ENCODE data around the gene OSBPL3. TPM values are rescaled to one million over a fixed set of nuclear protein-coding genes. Genes with fewer than 3 reads are reported as not detected.

The OSBPL3 gene
- polyA plus RNA-seq, 3 donors, result 2.6 to 9.2 (median 3.7) TPM

GRCh38 chr7:24777806-24778205 lies 202.2 kb downstream of the OSBPL3 start:
- no peak overlapping the region for H3K4me2 ChIP-seq (replicated peaks; ENCODE audit: extremely low read depth, low read length, poor library complexity, severe bottlenecking)
- H3K9me3 ChIP-seq (replicated peaks in 1 of 2; ENCODE audit: control insufficient read depth in 1 of 2, insufficient read depth in 1 of 2, low read length in 2 of 2), result no peaks in the 10 kb centered on the region
- no peak for TF ChIP-seq CTCF (IDR thresholded peaks at IDR 0.05)
- intact Hi-C loops (cut with micrococcal nuclease), result no loop called here
- H3K27ac ChIP-seq (ENCODE audit: low read depth in 1 of 2, low read length in 2 of 2), result no peak overlapping the region
- Mint-ChIP-seq H3K4me1 (peaks cover 37% of the 10 kb centered on the region), H3K27me3 (ENCODE audit: low read depth in 3 of 3) (peaks cover 0 to 4% (median 3%) of the 10 kb centered on the region in 3 donors), H3K9me3 (no peaks in the 10 kb centered on the region), H3K4me3 (no peak overlapping the region), H3K27ac (peak overlapping the region in 6 of 7 donors; percentile 75 to 98 (median 81)), H3K36me3 (peaks cover 2 to 5% of the 10 kb centered on the region in 2 donors)
- WGBS (ENCODE audit: insufficient coverage), result 86% methylated on average over 1 of the region's 3 CpGs
- no peak overlapping the region for H3K9ac ChIP-seq (ENCODE audit: insufficient read depth, low read length, poor library complexity, severe bottlenecking)
- no peaks in the 10 kb centered on the region for H3K36me3 ChIP-seq (replicated peaks in 1 of 2; ENCODE audit: control insufficient read depth in 1 of 2, insufficient read depth in 2 of 2, low read length in 2 of 2)
- no peaks in the 10 kb centered on the region for H3K79me2 ChIP-seq (ENCODE audit: insufficient read depth, low read length)
- peaks cover 38 to 39% of the 10 kb centered on the region in 2 donors for H3K4me1 ChIP-seq (ENCODE audit: control insufficient read depth in 1 of 2, insufficient read depth in 2 of 2, low read length in 2 of 2)
- no peak for DNase-seq
- H3K27me3 ChIP-seq (ENCODE audit: control insufficient read depth in 2 of 2, insufficient read depth in 2 of 2, low read length in 2 of 2), result no peaks in the 10 kb centered on the region
- peak overlapping the region; percentile 26 for H2AFZ ChIP-seq (ENCODE audit: insufficient read depth, low read depth, low read length, poor library complexity, severe bottlenecking)
- H4K20me1 ChIP-seq (ENCODE audit: insufficient read depth, low read length), result no peaks in the 10 kb centered on the region
- H3K4me3 ChIP-seq (replicated peaks in 1 of 3; ENCODE audit: low read depth in 2 of 3, low read length in 3 of 3), result no peak overlapping the region

DNA sequence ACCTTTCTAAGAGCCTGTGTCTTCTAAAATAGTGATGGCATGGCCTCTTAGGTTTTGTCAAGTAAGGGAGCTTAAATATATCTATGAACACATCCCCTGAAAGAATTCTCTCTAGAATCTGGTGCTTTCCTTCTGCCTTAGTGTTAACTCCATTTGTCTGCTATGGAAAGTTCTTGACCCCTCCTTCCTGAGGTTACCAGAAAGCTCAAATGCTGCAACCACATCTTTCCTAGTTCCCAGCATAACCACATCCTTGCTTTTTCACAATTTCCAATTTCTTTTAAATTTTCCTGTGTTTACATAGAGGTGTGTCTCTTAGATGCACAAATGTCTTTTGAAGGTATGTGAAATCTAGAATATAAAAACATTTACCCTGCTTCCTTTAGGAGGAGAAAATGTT lies 206.3 kb downstream of the OSBPL3 start:
- H3K27ac Mint-ChIP-seq, result no peak overlapping the region

More for the DNA sequence above, 206.3 kb downstream of the OSBPL3 start:
- Histone ChIP-seq H4K20me1 (ENCODE audit: insufficient read depth, low read length) (no peaks in the 10 kb centered on the region), H3K9ac (ENCODE audit: insufficient read depth, low read length, poor library complexity, severe bottlenecking) (no peak overlapping the region), H3K4me2 (replicated peaks; ENCODE audit: extremely low read depth, low read length, poor library complexity, severe bottlenecking) (no peak overlapping the region), H3K36me3 (replicated peaks in 1 of 2; ENCODE audit: control insufficient read depth in 1 of 2, insufficient read depth in 2 of 2, low read length in 2 of 2) (no peaks in the 10 kb centered on the region), H3K79me2 (ENCODE audit: insufficient read depth, low read length) (no peaks in the 10 kb centered on the region), H3K27me3 (ENCODE audit: control insufficient read depth in 2 of 2, insufficient read depth in 2 of 2, low read length in 2 of 2) (no peaks in the 10 kb centered on the region), H2AFZ (ENCODE audit: insufficient read depth, low read depth, low read length, poor library complexity, severe bottlenecking) (no peak overlapping the region), H3K4me3 (replicated peaks in 1 of 3; ENCODE audit: low read depth in 2 of 3, low read length in 3 of 3) (no peak overlapping the region), H3K9me3 (replicated peaks in 1 of 2; ENCODE audit: control insufficient read depth in 1 of 2, insufficient read depth in 1 of 2, low read length in 2 of 2) (no peaks in the 10 kb centered on the region), H3K4me1 (ENCODE audit: control insufficient read depth in 1 of 2, insufficient read depth in 2 of 2, low read length in 2 of 2) (peaks cover 5 to 7% of the 10 kb centered on the region in 2 donors), H3K27ac (ENCODE audit: low read depth in 1 of 2, low read length in 2 of 2) (no peak overlapping the region)
- TF ChIP-seq CTCF (IDR thresholded peaks at IDR 0.05), result no peak
- DNase-seq, result no peak
- intact Hi-C loops (cut with micrococcal nuclease), result no loop called here
- peaks cover 0 to 2% (median 0%) of the 10 kb centered on the region in 7 donors for H3K9me3 Mint-ChIP-seq
- H3K27me3 Mint-ChIP-seq (ENCODE audit: low read depth in 3 of 3), result peaks cover 0 to 3% (median 2%) of the 10 kb centered on the region in 3 donors
- no peak overlapping the region for H3K4me3 Mint-ChIP-seq
- H3K4me1 Mint-ChIP-seq, result peaks cover 7% of the 10 kb centered on the region
- H3K36me3 Mint-ChIP-seq, result no peaks in the 10 kb centered on the region
